ENCODE measurements around the gene PRKN. TPM values are rescaled to one million over a fixed set of nuclear protein-coding genes. Genes with fewer than 3 reads are reported as not detected.

PRKN gene
- total RNA-seq, 1 donor from 2014 or later: 0.34 TPM

DNA sequence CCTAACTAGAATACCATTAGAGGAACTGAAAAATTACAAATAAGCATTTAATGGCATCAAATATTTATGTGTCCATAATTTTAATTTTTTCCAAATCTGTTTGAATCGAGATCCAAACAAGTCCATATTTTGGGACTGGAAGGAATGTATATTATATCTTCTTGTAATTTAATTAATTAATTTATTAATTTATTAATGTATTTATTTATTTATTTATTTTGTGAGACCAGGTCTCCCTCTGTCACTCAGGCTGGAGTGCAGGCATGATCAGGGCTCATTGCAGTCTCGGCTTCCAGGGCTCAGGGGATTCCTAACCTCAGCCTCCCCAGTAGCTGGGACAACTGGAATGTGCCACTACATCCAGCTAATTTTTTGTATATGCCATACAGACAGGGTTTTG, 453.6 kb downstream of the PRKN start:
- DNase-seq: no peak

DNA sequence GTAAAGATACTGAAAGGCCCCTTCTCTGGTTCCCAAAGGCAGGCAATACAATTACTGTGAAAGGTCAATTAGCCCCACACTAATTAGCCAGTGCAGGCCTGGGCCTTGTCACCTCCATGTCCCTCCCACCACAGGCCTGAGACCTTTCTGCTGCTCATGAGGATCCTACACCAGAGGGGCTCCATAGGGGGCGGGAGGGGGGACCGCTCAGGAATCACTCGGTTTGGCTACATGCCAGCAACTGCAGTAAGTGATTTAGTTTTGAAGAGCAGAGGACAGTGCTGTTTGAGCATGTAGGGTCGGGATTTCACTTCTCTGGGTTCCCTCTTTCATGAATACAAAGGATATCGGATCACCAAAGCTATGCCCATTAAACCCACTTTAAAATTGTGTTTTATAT, 455.6 kb downstream of the PRKN start:
- DNase-seq: no peak

DNA sequence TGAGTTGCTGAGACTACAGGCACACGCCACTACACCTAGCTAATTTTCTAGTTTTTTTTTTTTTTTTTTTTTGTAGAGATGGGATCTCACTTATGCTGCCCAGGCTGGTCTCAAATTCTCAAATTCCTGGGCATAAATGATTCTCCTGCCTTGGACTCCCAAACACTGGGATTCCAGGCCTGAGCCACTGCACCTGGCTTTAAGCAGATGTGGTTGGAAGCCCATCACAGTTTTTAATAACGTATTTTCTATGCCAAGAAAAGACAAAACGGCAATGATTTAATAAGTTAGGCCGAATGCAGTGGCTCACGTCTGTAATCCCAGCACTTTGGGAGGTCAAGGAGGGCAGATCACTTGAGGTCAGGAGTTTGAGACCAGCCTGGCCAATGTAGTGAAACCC, 456.6 kb downstream of the PRKN start:
- no peak for DNase-seq

DNA sequence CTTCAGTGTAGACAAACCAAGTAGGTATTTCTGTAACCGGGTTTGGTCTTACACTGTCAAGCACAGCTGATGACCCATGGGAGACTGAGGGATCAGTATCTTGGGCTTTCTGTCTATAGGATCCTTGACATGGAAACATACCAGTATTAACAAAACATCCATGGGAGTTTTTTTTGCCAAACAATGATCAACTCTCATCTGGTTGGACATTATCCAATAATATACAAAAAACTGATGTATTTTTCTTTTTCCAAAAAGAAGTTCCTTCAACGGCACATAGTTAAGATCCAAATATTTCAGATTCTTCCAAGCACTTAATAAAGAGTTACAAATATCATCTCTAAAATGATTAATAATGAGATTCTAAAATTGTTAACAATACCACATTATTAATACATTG, 459.9 kb downstream of the PRKN start:
- no peak for DNase-seq

DNA sequence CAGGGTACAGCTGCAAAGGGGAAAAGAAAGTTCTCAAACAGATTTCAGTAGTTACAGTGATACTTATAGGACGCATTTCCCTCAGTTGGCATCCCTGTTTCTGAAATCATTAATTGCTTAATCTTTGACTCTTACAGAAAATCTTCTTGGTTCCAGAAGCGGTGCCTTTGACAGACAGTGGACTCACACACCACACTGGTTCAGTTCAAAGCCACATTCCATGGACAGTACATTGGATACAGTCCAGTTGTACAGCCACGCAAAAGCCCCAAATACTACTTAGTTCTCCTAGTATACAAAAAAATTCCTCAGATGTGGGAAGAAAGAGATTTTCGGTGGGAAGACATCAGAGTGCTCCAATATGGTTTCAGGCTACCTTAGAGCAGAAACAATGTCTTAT, 460.4 kb downstream of the PRKN start:
- no peak for DNase-seq

DNA sequence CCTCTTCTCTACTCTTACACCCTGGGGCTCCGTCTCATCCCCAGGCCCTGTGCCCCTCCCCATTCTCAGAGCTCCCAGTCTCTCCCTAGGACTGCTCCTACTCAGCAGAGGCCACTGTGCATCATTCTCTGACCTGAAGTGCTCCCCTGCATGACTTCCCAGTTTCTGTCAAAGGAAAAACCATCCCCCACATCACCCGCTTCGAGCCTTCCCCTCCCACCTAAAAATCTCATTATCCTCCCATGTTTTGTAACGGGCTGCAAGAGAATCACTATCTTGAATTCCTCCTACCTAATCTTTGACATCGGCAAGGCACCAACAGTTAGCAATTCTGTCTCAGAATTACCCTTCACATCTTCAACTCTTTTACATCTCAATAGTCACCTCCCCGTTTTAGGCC, 463.0 kb downstream of the PRKN start:
- DNase-seq: no peak

DNA sequence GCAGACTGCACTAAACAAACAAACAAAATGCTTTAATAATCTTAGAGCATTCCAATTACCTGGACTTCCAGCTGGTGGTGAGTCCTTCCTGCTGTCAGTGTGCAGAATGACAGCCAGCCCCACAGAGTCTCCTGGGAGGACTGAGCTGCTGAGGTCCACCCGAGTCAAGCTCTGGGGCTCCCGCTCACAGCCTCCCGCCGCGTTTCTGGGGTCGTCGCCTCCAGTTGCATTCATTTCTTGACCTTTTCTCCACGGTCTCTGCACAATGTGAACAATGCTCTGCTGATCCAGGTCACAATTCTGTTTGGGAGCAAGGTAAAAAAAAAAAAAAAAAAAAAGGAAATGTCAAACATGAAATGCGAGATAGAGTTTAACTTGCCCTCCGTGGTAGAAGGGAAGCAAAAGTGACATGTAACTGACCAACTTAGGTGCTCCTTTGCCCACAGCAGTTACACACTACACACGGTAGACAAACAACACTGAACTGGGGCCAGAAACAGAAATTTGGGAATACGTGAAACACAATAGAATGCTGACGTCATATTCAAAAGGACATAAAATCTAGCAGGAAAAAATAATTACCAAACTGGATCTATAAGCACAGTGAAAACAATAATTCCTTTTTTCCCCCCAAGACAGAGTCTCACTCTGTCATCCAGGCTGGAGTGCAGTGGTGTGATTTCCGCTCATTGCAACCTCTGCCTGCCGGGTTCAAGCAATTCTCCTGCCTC, 464.9 kb downstream of the PRKN start:
- DNase-seq: no peak

DNA sequence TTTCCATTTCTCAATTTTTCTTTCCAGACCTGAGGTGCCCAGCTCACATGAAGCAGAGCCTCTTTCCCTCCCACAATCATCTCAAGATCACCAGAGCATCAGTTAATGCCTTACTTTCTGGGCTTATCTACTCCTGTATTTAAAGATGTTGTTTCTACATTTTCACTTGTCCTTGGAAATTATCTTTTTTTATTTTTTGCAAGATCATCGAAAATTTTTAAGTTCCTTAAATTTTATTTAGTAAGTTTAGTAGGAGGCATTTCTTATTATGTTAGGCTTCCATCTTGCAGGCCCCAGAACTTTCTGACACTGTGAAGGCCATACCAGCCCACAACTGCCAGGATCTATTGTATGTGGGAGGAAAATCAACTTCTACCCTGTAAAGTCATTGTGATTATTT, 466.0 kb downstream of the PRKN start:
- no peak for DNase-seq

DNA sequence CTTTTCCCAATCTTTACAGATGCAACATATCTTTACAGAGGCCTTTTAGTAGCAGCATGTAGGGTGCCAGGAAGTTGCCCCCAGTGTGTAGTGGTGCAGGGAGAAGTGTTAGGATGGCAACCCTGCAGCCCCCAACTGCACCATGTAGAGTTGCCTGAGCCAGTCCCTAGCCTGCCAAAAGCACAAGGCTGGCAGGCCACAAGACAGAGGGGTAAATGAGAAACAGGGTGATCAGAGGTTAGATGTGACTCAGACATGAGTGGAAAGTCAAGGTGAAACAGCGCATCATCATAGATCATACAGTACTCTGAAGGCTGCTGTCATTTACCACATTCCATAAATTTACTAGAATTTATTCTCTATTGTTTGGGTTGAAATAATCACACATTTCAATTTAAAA, 467.5 kb downstream of the PRKN start:
- DNase-seq: no peak

DNA sequence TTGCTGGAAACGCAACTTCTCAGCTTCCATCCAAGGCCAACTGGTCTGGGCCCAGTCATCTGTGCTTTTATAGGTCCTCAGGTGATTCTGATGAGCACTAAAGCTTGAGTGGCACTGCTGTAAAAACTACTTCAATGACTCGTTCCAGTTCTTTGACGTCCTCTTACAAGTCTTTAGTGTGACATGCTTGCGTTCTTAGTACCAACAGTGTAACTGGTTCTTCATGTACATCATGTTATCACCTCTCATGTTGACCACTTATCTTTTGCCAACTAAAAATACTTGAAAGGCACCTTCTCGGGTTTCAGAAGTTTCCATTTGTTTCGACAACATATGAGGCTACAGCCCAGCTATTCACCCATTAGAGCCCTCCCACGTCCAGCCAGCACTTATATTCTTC, 468.9 kb downstream of the PRKN start:
- no peak for DNase-seq

DNA sequence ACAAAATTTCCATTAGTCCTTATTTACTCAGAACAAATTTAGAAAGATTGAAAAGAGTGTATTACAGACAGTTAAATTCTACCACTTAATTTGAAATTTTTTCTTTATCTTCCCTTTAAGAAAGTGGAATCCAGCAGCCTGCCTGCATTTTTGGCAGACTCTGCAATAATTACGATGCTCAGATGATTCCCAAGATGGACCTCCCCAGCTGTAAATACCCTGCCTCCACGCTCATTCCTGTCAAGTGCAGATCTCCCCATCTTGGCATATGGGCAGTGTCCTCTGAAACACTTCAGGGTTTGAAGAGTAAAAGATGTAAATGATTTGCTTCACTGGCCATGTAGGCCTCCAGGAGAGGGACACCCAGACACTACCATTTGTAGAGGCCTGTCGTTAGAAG, 471.2 kb downstream of the PRKN start:
- DNase-seq: no peak

DNA sequence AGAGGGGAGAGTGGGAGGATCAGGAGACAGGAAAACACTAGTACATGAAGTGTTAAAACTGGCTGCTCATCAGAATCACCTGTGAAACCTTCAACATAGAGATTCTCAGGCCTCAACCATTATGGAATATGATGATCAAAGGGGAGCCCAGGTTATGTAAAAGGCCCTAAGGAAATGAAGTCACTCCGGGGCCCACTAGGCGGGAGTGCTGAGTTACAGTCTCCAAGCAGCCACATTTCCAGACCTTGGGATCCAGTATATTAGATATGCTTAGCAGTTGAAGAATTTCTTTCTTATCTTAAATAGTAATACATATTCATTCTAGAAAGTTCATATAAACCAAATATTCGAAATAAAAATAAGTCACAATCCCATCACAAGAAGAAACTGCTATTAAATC, 476.3 kb downstream of the PRKN start:
- DNase-seq: no peak

DNA sequence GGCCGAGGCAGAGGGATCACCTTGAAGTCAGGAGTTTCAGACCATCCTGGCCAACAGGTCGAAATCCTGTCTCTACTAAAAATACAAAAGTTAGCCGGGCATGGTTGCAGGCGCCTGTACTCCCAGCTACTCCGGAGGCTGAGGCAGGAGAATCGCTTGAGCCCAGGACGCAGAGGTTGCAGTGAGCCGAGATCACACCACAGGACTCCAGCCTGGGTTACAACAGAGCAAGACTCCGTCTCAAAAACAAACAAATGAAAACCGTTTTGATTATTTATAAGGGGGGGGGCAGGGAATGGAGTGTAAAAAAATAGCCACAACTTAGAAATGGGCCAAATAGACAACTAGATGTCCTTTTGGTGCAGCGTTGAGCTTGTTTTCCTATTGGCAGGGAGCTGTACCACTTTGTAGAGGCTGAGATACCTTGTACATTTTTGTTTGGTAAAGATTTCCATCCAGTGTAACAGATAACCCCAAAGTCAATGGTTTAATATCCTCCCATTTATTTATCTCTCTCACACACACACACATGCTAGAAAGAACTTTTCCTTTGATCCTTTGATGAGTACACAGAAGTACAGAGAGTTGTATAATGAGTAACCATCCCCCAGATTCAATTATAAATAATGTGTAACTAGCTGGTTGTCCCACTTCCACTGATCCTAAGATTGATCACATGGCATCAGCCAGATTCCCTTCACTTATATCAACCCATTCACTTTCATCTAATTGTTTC, 477.5 kb downstream of the PRKN start:
- DNase-seq: no peak

DNA sequence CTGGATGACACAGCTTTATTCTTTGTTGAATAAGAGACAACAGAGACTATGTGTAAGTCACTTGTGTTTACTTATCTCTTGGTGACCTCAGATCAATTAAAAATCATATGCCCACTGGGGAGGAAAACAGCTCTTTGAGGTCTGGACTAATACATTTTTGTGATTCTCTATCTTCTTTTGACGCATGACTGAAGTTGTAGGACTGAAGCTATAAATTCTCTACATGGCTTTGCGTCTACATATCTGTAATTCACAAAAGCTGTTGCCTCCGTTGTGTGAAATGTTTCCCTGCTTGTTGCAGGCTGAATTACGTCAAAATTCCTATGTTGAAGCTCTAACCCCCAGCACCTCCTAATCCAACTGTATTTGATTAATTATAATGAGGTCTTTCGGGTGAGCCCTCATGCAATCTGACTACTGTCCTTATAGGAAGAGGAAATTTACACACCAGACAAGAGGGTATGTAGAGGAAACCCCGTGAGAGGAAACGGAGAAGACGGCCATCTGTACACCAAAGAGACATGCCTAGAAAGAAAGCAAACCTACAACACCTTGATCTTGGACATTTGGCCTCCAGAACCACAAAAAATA, 481.6 kb downstream of the PRKN start:
- DNase-seq: no peak

DNA sequence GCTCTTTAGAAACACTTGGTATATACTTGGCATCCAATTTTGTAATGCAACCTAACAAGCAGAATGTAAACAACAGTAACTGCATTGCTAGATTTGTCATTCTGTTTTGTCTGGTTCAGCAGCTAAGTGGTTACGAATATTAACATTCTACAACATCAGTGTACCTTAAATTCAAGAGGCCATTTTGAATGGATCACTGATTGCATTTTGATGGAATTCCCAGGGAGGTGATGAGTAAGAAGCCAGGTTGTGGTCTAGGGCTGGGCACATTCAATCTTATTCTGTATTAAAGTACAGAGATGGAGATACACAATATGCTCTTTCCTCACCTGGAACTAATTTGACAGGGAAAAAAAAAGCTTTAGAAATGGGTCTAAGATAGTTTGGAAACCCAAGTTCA, 483.5 kb downstream of the PRKN start:
- no peak for DNase-seq

DNA sequence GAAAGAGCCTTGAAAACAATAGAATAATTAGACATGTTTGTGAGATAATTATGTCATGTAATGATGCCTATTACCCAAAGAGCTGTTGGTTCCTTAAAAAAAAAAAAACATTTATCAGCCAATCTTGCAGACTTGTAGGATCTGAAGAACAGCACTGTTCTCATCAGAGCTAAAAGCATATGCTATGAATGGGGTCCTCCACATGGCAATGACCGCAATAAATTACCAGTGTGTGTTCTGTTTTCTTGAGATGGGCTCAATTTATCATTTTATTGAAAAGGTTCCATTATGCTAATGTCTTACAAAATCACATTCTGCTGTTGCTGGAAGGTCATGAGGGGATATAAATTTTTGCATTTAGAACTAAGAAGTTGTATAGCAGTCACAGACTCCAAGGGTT, 484.7 kb downstream of the PRKN start:
- DNase-seq: no peak

DNA sequence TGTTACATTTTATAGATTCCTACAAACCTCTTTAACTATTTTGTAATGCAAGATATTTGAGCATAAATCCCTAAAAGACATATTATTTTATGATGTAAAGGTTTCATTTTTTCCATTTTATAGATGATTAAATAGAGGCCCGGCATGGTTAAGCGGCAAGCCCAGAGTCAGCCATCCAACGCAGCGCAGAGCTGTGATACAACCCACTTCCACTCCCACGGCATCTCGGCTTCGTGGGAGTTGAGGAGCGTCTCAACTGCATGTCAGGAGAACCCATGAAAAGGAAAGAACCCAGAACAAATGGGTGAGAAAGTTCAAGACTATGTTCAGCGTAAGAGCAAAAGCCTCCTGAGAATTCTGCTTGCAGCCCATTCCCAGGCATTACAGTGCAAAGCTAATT, 488.2 kb downstream of the PRKN start:
- DNase-seq: no peak

DNA sequence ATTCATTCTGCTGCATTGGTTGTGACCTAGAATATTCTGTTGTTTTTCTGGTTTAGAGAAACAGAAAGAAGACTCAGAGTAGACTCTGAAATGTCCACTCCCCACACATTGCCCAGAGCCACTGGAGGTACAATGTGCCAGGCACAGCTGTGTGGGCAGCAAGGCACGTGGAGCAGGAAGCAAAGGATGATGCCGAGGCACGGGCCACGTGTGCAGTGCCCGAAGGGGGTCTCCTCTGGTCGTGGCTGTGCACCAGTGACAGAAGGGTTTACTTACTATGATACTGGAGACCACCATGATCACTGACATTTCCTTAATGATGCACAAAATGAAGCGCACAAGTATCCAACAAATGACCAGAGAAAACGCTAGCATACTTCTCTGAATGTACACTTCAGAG, 488.9 kb downstream of the PRKN start:
- DNase-seq: no peak

DNA sequence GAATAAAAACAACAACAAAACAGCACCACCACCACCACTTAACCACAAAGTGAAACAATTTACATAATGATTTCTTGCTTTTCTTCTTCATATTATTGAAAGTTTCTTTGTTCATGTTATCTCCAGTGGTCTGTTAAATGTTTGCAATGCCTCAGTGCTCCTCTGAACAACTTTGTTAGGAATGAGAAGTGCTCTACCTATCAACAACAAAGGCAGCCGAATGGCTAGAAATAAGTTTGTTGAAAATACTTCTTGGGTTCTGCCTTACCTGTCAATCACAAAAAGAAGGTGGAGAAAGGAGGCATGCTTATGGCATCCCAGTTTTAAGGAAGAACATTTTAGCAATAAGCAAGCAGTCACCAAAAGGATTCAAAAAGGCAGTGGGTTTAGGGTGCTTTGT, 490.2 kb downstream of the PRKN start:
- no peak for DNase-seq

DNA sequence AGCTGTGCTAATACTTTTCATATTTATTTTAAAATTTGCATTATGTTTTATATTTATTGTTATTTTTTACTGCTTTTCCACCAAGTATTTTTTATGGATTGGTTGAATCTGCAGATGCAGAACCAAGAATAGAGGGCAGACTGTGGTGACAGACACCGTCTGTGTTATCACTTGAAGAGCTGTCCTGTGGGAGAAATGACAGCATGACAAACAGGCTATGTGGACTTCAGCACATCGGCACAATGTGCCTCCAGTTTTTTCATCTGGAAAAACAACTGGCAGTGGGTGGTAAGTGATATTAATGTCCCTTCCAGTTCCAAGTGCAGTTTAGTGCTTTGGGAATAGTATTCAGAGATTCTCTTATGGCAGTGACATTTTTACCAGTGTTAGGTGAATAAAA, 492.9 kb downstream of the PRKN start:
- DNase-seq: no peak

DNA sequence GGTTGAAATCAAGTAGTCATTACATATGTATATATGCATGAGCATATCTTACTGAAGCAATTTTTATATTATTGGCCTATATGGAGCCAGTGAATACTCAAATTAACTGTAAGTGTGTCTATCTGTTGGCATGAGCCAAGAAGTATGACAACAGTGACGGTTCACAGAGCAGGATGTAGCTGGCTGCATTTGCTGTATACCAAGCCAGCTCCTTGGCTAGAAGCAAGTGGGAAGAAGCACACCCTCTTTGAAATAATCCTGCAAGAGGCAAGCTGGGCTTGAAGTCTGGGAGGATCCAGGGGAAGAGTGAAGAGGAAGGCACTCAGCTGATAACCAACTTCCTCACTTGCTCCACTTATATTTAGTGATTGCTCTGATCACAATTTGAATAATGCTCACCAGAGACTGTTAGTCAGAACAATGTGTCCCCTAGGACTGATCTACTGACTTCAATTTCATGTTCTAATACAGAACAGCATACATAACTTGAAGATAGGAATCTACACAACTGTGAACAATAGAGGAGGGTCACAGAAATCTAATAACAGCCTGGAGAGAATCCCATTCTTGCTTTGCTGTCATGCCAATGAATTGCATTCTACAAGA, 497.3 kb downstream of the PRKN start:
- DNase-seq: no peak

DNA sequence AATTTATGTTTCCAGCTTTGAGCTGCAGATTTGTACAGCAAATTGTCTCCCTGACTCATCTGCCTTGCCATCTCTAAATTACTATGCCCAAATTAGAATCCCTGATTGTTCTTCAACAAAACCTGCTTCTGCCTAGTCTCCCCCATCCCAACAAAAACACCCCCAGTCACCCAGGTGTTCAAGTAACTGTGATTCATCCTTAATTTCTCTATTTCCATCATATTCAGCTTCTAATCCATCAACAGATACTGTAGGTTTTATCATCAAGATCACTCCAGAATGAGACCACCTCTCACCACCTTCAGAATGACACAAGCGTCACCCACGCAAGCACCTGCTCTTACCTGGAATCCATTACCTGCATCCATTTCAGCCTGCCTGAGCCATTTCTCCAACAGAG, 498.5 kb downstream of the PRKN start:
- no peak for DNase-seq

DNA sequence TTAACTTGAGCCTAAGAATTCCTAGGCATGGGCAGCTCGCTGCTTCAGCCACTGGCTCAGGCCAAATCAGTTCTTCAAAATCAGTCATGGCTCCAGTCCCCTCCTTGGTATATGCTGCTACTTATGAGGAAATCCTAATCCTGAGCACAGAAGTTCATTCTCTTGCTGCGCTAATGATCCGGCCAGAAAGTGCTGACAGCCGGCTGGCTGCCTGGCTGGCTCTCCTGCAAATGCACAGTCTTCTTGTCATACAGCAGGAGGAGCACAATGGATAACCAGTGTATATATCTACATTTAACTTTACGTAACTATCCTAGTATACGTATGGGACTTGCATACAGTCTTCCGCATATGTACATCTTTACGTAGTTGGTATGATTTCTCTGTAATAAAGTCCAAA, 500.8 kb downstream of the PRKN start:
- no peak for DNase-seq

DNA sequence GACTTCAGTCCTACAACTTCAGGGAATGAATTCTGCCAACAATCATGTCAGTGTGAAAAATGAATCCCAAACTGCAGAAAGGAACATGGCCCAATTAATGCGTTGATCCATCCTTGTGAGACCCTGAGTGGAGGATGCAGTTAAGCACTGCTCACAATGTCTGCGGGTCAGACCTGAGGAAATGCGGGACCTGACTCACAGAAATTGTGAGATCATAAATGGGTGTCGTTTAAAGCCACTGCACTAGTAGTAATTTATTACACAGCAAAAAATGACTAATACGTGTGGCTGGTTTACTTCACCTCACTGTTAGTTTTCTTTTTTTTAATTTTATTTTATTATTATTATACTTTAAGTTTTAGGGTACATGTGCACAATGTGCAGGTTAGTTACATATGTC, 505.0 kb downstream of the PRKN start:
- DNase-seq: no peak
